ENCODE measurements around the gene CLASP1.

- TF ChIP-seq CTCF (IDR thresholded peaks at IDR 0.05) (no peak), POLR2A (IDR thresholded peaks at IDR 0.05) (no peak)
These were observed 308.3 kb downstream of the CLASP1 start for GRCh38 chr2:121340926-121341325.
